Activated gamma-delta T cell (primary cell): Measurements from ENCODE around the gene DYNC1H1.

ENCODE experiments used
- DNase-seq: peaks from one replicate; lab custom pipeline; 2025; lab: John Stamatoyannopoulos, UW

DYNC1H1 gene

DNA sequence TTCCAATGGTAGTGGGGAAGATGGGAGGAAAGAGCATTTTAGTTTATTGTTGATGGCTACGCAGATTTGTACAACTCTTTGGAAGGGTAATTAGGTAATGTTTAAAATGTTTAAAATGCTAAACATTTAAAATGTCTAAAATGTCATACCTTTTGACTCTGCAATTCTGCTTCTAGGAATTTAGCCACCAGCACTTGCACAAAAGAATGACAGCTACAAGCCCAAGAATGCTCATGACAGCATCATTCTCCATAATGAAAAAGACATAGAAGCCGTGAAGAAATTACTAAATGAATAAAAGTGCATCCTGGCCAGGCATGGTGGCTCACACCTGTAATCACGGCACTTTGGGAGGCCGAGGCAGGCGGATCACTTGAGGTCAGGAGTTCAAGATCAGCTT, 19.9 kb upstream of the DYNC1H1 start:
- no peak for DNase-seq

GRCh38 chr14:101945171-101945570, 19.2 kb upstream of the DYNC1H1 start:
- DNase-seq: no peak

DNA sequence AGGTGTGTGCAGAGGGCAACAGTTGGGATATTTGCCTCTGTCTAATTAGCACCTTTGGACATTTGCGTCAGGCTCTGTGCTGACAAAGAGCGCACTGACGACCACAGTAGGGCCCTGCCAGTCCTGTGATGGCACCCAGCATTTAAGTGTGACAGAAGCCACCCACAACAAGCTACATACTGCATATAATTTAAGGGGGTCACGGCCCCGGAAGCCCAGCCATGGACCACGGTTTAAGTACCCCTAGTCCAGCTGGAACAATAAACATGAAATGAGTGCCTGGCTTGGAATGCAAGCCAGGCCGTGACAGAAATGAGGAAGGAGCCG, 16.8 kb upstream of the DYNC1H1 start:
- DNase-seq: no peak

- peak; percentile 95 for DNase-seq
These were observed 16.3 kb upstream of the DYNC1H1 start for GRCh38 chr14:101947904-101948665.

- DNase-seq: no peak
These were observed 15.6 kb upstream of the DYNC1H1 start for GRCh38 chr14:101948666-101949216.

DNA sequence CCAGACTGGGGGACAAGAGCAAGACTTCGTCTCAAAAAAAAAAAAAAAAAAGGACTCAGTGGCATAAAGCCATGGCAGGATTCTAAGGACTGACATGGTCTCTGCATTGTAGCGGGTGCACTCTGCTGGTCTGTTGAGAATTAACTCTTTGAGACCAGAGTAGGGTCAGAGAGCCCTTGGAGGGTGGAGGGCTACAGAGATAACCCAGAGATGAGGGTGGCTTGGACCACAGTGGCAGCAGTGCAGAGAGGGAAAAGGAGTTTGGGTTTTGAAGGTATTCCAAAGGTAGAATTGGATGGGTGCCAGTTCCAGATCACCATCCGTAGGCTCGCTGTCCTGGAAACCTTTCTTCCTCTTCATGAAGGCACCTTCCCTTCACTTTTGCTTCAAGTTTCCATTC, 14.3 kb upstream of the DYNC1H1 start:
- DNase-seq: no peak

DNA sequence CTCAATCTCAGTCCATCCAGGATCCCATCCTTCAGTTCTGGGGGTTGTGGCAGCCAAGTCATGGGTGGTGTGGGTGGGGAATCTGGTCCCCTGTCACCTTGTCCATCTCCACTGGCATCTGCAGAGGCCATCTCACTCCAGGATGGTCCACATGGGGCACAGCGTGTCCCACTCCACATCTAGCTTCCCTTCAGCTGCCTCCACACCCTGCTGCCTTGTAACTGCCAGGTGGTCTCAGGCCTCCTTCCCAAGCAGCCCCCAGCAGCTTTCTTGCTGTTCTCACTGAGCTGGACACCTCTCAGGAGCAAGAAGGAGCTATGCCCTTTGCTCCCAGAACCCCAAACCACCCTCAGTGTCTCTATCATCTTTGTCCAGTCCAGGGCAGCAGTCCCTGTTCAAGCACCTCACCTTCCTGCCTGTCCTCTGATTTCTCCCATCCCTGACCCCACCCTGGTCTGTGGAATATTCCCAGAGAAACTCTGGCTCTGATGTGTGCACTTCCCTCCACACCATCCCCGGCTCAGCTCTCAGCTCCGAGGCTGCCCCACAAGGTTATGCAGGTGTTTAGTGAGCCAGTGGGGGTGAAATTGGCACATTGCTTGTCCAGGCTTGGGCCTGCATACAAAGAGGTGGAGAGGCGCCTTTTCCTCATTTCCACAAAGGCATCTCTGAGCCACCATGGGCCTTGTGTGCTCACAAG, 13.7 kb upstream of the DYNC1H1 start:
- no peak for DNase-seq

GRCh38 chr14:101953151-101953550, 11.2 kb upstream of the DYNC1H1 start:
- DNase-seq: no peak

- DNase-seq: no peak
These were observed 9.9 kb upstream of the DYNC1H1 start for GRCh38 chr14:101954501-101954900.

GRCh38 chr14:101955695-101956161, 8.6 kb upstream of the DYNC1H1 start:
- no peak for DNase-seq

DNA sequence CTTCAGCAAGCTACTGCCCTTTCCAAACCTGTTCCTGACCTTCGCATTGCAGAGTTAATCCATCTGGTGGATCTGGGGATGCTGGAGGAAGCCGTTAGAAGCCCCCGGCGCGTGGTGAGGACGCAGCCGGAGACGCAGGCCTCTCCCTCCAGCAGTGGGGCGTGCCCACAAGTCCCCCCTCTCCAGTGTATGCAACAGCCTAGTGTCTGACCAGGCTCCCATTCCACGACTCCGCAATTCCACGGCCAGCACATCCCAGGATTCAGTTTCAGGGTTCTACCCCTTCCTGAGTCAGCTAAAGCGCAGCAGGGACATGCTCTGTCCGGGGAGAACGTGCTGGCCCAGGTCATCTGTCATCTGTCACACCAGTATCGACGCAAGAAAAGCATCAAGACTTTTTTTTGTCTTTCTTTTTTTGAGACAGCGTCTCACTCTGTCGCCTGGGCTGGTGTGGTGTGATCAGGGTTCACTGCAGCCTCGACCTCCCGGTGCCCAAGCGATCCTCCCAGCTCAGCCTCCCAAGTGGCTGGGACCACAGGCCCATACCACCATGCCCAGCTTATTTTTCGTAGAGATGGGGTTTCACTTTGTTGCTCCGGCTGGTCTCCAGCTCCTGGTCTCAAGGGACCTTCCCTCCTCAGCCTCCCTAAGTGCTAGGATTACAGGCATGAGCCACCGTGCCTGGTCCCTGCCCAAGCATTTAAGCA, 8.0 kb upstream of the DYNC1H1 start:
- no peak for DNase-seq

DNA sequence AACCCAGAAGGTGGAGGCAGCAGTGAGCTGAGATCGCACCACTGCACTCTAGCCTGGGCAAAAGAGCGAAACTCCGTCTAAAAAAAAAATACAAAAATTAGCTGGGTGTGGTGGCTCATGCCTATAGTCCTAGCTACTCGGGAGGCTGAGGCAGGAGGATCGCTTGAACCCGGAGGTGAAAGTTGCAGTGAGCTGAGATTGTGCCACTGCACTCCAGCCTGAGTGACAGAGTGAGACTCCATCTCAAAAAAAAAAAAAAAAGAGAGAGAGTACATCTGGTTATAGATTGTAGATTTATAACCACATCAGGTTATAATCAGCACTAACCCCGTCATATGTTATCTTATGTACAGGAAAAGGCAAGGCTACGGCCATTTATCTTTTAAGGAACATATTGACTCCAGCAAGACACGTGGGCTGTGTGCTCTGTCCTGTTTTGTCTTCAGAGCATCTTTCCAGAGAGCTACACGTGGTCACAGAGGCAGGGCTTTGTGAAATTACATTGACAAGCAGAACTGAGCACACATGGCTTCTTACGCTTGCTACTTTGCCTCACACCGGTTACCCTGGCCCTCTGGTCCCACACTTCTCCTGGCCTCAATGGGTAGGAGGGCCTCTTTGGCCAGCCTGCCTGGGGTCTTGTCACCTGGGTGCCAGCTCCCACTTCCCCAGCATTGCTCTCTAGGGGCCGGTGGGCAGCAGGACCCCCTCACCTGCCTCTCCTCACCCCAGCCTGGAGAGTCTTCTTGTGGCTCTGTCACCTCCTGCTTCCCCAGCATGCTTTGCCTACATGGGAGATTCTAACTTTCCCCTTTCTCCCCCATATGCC, 6.8 kb upstream of the DYNC1H1 start:
- no peak for DNase-seq

DNA sequence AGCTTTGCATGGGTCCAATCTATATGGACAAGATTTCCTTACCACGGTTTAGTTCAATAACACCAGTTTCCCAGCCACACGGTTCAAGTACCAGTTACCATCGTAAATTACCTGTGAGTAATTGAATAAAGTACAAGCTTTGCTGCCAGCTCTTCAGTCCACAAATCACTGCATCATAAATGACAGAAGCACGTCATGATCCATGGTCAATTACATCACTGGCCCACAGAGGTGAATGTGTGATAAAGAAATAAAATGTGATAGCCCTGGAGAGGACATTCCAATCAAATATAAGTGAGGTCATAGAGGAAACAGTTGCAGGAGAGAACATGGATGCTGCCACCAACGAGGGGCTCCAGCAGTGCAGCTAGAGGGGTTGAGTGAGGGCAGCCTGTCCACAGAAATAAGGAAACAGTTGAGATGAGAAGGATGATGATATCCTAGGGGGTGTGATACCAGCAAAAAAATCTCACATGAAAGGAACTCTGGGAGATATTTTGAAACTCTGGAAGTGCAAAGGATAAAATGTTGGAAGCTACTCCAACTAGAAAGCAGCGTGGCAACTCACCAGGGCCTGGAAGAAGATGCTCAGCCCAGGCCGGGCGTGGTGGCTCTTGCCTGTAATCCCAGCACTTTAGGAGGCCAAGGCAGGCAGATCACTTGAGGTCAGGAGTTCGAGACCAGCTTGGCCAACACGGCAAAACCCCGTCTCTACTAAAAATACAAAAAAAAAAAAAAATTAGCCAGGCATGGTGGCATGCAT, 5.8 kb upstream of the DYNC1H1 start:
- no peak for DNase-seq

DNA sequence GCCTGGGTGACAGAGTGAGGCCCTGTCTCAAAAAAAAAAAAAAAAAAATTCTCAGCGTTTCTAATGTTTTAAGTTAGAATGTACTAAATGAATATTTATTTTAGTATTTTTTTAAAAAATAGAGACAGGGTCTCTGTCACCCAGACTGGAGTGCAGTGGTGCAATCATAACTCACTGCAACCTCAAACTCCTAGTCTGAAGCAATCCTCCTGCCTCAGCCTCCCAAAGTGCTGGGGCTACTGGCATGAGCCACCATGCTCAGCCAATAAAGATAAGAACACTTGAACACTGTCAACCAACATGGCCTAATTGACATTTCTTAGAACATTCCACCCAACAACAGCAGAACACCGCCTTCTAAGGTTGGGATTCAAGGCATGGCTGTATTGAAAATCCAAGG, 5.1 kb upstream of the DYNC1H1 start:
- no peak for DNase-seq

DNA sequence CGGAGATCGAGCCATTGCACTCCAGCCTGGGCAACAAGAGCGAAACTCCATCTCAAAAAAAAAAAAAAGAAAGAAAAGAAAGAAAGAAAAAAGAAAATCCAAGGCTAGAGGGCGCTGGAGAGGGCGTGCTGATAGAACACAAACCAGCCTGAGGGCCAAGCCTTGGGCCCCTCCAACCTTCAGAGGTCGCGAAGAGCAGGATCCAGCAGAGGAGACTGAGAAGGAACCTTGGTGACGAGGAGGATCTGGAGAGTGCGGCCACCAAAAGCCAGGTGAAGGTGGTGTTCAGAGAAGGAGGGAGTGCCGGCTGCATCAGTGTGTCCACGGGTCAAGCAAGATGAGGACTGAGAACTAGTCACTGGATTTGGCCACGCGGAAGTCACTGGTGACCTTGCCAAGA, 4.1 kb upstream of the DYNC1H1 start:
- DNase-seq: no peak

- no peak for DNase-seq
These were observed 3.2 kb upstream of the DYNC1H1 start for GRCh38 chr14:101961011-101961721.

DNA sequence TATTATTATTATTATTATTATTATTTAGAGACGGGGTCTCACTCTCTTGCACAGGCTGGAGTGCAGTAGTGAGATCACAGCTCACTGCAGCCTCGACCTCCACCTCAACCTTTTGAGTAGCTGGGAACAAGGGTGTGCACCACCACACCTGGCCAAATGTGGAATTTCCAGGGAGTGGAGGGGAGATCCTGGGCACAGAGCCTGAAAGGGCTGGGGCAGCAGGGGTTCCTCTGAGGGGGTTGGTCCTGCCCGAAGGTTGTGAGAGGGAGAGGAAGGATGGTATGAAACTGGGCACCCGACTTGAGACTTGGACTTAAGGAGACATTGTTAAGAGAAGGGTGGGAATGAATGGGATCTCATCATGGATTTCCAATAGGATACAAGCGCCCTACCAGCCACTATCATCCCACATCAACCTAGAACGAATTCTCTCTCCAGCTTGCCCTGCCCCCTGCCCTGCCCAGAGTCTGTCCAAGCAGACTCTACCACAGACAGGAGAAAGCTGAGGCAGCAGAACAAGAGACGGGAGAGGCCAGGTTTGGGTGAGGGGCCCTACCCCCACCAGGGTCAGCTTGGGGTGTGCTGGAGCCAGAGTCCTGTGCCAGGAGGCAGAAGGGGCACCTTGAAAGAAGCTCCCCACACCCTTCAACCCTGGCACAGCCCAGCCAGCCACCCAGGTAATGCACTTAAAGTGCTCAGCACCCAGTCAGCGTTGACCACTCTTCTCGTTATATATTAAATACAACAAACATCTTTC, 2.4 kb upstream of the DYNC1H1 start:
- no peak for DNase-seq

DNA sequence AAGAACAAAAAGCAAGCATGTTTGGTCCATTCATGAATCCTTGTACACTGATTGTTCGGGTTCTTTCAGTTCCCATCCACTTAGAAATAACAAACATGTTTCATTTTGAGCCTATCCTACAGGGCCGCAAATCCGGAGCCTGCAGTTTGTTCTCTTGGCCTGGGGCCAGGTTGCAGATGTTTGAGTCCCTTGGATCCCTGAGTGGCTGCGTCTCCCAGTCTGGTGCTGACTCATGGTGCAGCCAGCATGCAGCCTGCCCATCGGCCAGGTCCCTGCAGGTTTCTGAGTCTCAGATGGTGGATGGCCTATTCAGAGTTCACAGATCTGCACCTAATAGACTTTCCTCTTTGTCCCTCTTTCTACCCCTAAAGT, 1.9 kb upstream of the DYNC1H1 start:
- no peak for DNase-seq

GRCh38 chr14:101963052-101963451, 1.3 kb upstream of the DYNC1H1 start:
- DNase-seq: no peak
